Measurements from ENCODE around the gene SLC16A9. TPM values are rescaled to one million over a fixed set of nuclear protein-coding genes. Genes with fewer than 3 reads are reported as not detected.

The SLC16A9 gene
- polyA plus RNA-seq, 3 donors, result 34.1 to 48.0 (median 46.6) TPM

GRCh38 chr10:59635502-59636290 is 74.0 kb downstream of the SLC16A9 start:
- no peak for DNase-seq (ENCODE audit: low read depth in 3 of 3, low spot score in 2 of 3)

- no peak for DNase-seq (ENCODE audit: low read depth in 3 of 3, low spot score in 2 of 3)
These were observed 75.5 kb downstream of the SLC16A9 start for GRCh38 chr10:59634102-59634501.

GRCh38 chr10:59633063-59633462 is 76.6 kb downstream of the SLC16A9 start:
- no peak for DNase-seq (ENCODE audit: low read depth in 3 of 3, low spot score in 2 of 3)

GRCh38 chr10:59631882-59632807 is 77.5 kb downstream of the SLC16A9 start:
- no peak for DNase-seq (ENCODE audit: low read depth in 3 of 3, low spot score in 2 of 3)

GRCh38 chr10:59631237-59631636 is 78.4 kb downstream of the SLC16A9 start:
- DNase-seq (ENCODE audit: low read depth in 3 of 3, low spot score in 2 of 3), result no peak

GRCh38 chr10:59628965-59629364 is 80.7 kb downstream of the SLC16A9 start:
- DNase-seq (ENCODE audit: low read depth in 3 of 3, low spot score in 2 of 3), result no peak

- DNase-seq (ENCODE audit: low read depth in 3 of 3, low spot score in 2 of 3), result no peak
These were observed 81.2 kb downstream of the SLC16A9 start for GRCh38 chr10:59628456-59628855.

- no peak for DNase-seq (ENCODE audit: low read depth in 3 of 3, low spot score in 2 of 3)
These were observed 82.2 kb downstream of the SLC16A9 start for GRCh38 chr10:59627366-59628018.

GRCh38 chr10:59626523-59626869 is 83.2 kb downstream of the SLC16A9 start:
- DNase-seq (ENCODE audit: low read depth in 3 of 3, low spot score in 2 of 3), result no peak

- peak; percentile 55 to 70 (median 67) for DNase-seq (ENCODE audit: low read depth in 3 of 3, low spot score in 2 of 3)
These were observed 83.7 kb downstream of the SLC16A9 start for GRCh38 chr10:59625721-59626522.

- DNase-seq (ENCODE audit: low read depth in 3 of 3, low spot score in 2 of 3), result no peak
These were observed 84.7 kb downstream of the SLC16A9 start for GRCh38 chr10:59624951-59625350.

GRCh38 chr10:59624136-59624535 is 85.5 kb downstream of the SLC16A9 start:
- DNase-seq (ENCODE audit: low read depth in 3 of 3, low spot score in 2 of 3), result no peak

GRCh38 chr10:59623133-59624121 is 86.2 kb downstream of the SLC16A9 start:
- no peak for DNase-seq (ENCODE audit: low read depth in 3 of 3, low spot score in 2 of 3)

- peak; percentile 52 to 56 (median 52) for DNase-seq (ENCODE audit: low read depth in 3 of 3, low spot score in 2 of 3)
These were observed 87.1 kb downstream of the SLC16A9 start for GRCh38 chr10:59622320-59623132.

GRCh38 chr10:59621771-59622170 is 87.9 kb downstream of the SLC16A9 start:
- DNase-seq (ENCODE audit: low read depth in 3 of 3, low spot score in 2 of 3), result no peak

- DNase-seq (ENCODE audit: low read depth in 3 of 3, low spot score in 2 of 3), result no peak
These were observed 91.0 kb downstream of the SLC16A9 start for GRCh38 chr10:59618666-59619065.

- DNase-seq (ENCODE audit: low read depth in 3 of 3, low spot score in 2 of 3), result no peak
These were observed 91.7 kb downstream of the SLC16A9 start for GRCh38 chr10:59617996-59618395.

GRCh38 chr10:59611048-59611447 is 98.6 kb downstream of the SLC16A9 start:
- DNase-seq (ENCODE audit: low read depth in 3 of 3, low spot score in 2 of 3), result no peak

Measured in right renal cortex interstitium (tissue), 3 donors.